GM12878 (cell line): ENCODE measurements around the gene CCDC107. TPM values are rescaled to one million over a fixed set of nuclear protein-coding genes. Genes with fewer than 3 reads are reported as not detected.

ENCODE experiments used
- CBFB ChIP-seq: IDR thresholded peaks from 2 replicates; pipeline ENCODE4 v1.6.1; 2016; ENCODE audit warnings: antibody characterized with exemption, low read depth
- CHD4 ChIP-seq: fragments of 200-600 bp; sonication (generic); IDR thresholded peaks from 2 replicates; pipeline ENCODE4 v1.6.1; 2016; ENCODE audit warnings: mild to moderate bottlenecking
- DPF2 ChIP-seq: fragments of 450-650 bp; IDR thresholded peaks from 2 replicates; pipeline ENCODE4 v1.6.1; 2017; ENCODE audit warnings: mild to moderate bottlenecking
- FOXK2 ChIP-seq: fragments of 450-650 bp; IDR thresholded peaks from 2 replicates; pipeline ENCODE4 v1.6.1; 2017; ENCODE audit warnings: mild to moderate bottlenecking, moderate library complexity
- MTA2 ChIP-seq: fragments of 450-650 bp; IDR thresholded peaks from 2 replicates; pipeline ENCODE4 v1.6.1; 2016; ENCODE audit warnings: low read depth, mild to moderate bottlenecking, moderate library complexity
- MYC ChIP-seq: IDR thresholded peaks from 2 replicates; pipeline ENCODE4 v1.6.1; 2011; ENCODE audit warnings: mild to moderate bottlenecking, low read length, moderate library complexity, inconsistent platforms; ENCODE audit not compliant: insufficient read depth, insufficient replicate concordance, insufficient read length, severe bottlenecking
- NR2F1 ChIP-seq: fragments of 450-650 bp; conservative IDR thresholded peaks from 2 replicates; pipeline ENCODE4 v1.6.1; 2017; ENCODE audit warnings: mild to moderate bottlenecking
- POLR2AphosphoS5 ChIP-seq: IDR thresholded peaks from 2 replicates; pipeline ENCODE4 v1.6.1; 2011; ENCODE audit warnings: mild to moderate bottlenecking, low read length, inconsistent platforms
- PRDM15 ChIP-seq: fragments of 450-650 bp; formaldehyde crosslinking; IDR thresholded peaks from 2 replicates; pipeline ENCODE4 v1.4.0; 2020; ENCODE audit warnings: mild to moderate bottlenecking, moderate library complexity
- SMAD5 ChIP-seq: IDR thresholded peaks from 2 replicates; pipeline ENCODE4 v1.6.1; 2016; ENCODE audit warnings: antibody characterized with exemption, low read depth
- SRF ChIP-seq, 2 experiments: IDR thresholded peaks; 2 replicates each; pipeline ENCODE4 v1.6.1; 2011; ENCODE audit warnings: low read depth in 2 of 2, low read length in 2 of 2, mild to moderate bottlenecking in 1 of 2, moderate library complexity in 1 of 2
- TARDBP ChIP-seq: IDR thresholded peaks from 2 replicates; pipeline ENCODE4 v1.6.1; 2016; ENCODE audit warnings: borderline replicate concordance
- TCF3 ChIP-seq: IDR thresholded peaks from 2 replicates; pipeline ENCODE4 v1.6.1; 2012; ENCODE audit warnings: low read depth, mild to moderate bottlenecking, low read length, borderline replicate concordance; ENCODE audit not compliant: insufficient read depth
- ZBED1 ChIP-seq: IDR thresholded peaks from 2 replicates; pipeline ENCODE4 v1.6.1; 2016; ENCODE audit warnings: borderline replicate concordance
- ZBTB4 ChIP-seq: fragments of 450-650 bp; formaldehyde crosslinking; IDR thresholded peaks from 2 replicates; pipeline ENCODE4 v1.4.0; 2022; ENCODE audit warnings: mild to moderate bottlenecking, moderate library complexity
- ZNF592 ChIP-seq: fragments of 450-650 bp; IDR thresholded peaks from 2 replicates; pipeline ENCODE4 v1.6.1; 2017; ENCODE audit warnings: mild to moderate bottlenecking, moderate library complexity
- polyA plus RNA-seq, 11 experiments: library from polyadenylated mRNA; depleted of rRNA in 4 of 11; unstranded in 6 of 11; stranded (reverse) in 5 of 11; fragments of >200 nt; fragmentation: Nextera tagmentation in 4 of 11; fragmentation: Illumina TruSeq in 1 of 11; extraction: Ambion mirVana in 4 of 11; extraction: Trizol in 1 of 11; gene quantifications; 1 replicate in 1 of 11; 2 replicates in 10 of 11; pipeline versions ENCODE4 v1.2.1 to v1.2.3, GENCODE V29; 2011 to 2016; ENCODE audit warnings: inconsistent platforms in 2 of 11, missing spikeins in 2 of 11, low read depth in 1 of 11
- total RNA-seq, 4 experiments: library from RNA; depleted of rRNA in 3 of 4; stranded (reverse); fragments of >200 nt in 3 of 4; fragmentation: Illumina TruSeq in 1 of 4; extraction: Trizol in 1 of 4; gene quantifications; 2 replicates each; pipeline versions ENCODE4 v1.2.1 to v1.2.3, GENCODE V29; 2013 to 2021

CCDC107 gene
- total and polyA plus RNA-seq, 10 of the 15 experiments (the other 5 are each of a cell fraction or from before 2014, with no cell fraction given): 0.19 to 18.3 (median 10.6) TPM

- TF ChIP-seq PRDM15 (CRISPR knock-in tag): no peak
- TF ChIP-seq SMAD5: no peak
- no peak for TF ChIP-seq FOXK2
- TF ChIP-seq NR2F1: no peak
- TF ChIP-seq ZBTB4 (CRISPR knock-in tag): no peak
- TF ChIP-seq ZNF592: no peak
- TF ChIP-seq CHD4: no peak
- TF ChIP-seq CBFB: no peak
- no peak for TF ChIP-seq ZBED1
- no peak for TF ChIP-seq MTA2
- TF ChIP-seq TCF3: no peak
- no peak for TF ChIP-seq TARDBP
- TF ChIP-seq POLR2AphosphoS5: peak; percentile 84
- no peak for TF ChIP-seq SRF (IDR thresholded peaks at IDR 0.05; ENCODE audit: low read depth in 2 of 2, low read length in 2 of 2)
- no peak; the same call in 1 of the 2 replicates for TF ChIP-seq DPF2
- no peak for TF ChIP-seq MYC
These were observed 41.2 kb upstream of the CCDC107 start (continued) for GRCh38 chr9:35616681-35617459.
